ENCODE data around the gene DPYSL3. TPM values are rescaled to one million over a fixed set of nuclear protein-coding genes. Genes with fewer than 3 reads are reported as not detected.
"Not testable (repeated sequence)": the region's sequence is repeated elsewhere in the genome, so short reads cannot be mapped to it uniquely, and the experiment has no call there.

The DPYSL3 gene
- not detected for total RNA-seq

GRCh38 chr5:147509710-147510651 is at the start of gene DPYSL3:
Gene DPYSL3 (minus strand): TSS chr5:147510068. CDS start chr5:147509858, 210 bp downstream.
- Mint-ChIP-seq H3K36me3 (ENCODE audit: low read depth) (peaks cover 6% of the 10 kb centered on the region), H3K4me3 (no peak within 1 kb of the TSS), H3K9me3 (no peaks in the 10 kb centered on the region), H3K27me3 (peaks cover 24% of the 10 kb centered on the region), H3K27ac (no peak within 1 kb of the TSS), H3K4me1 (no peaks in the 10 kb centered on the region)
- no peak for DNase-seq
- ChIA-PET POLR2A (no interaction called here), CTCF (no interaction called here)

GRCh38 chr5:147558826-147559225 is 49.0 kb upstream of the DPYSL3 start:
- H3K36me3 Mint-ChIP-seq (ENCODE audit: low read depth), result no peaks in the 10 kb centered on the region

GRCh38 chr5:147557876-147558745 is 48.2 kb upstream of the DPYSL3 start:
- Mint-ChIP-seq H3K4me3 (no peak overlapping the region), H3K36me3 (ENCODE audit: low read depth) (no peaks in the 10 kb centered on the region), H3K27ac (no peak overlapping the region), H3K4me1 (no peaks in the 10 kb centered on the region), H3K9me3 (peaks cover 3% of the 10 kb centered on the region), H3K27me3 (no peaks in the 10 kb centered on the region)
- CTCF ChIA-PET, result interaction anchor here (0.5 kb wide), 1 partner anchor 18 kb away, joined by 4 read pairs; no protein-coding TSS in a partner anchor
- POLR2A ChIA-PET, result no interaction called here
- no peak for DNase-seq

More at GRCh38 chr5:147558826-147559225, 49.0 kb upstream of the DPYSL3 start:
- Mint-ChIP-seq H3K9me3 (peaks cover 3% of the 10 kb centered on the region), H3K4me3 (no peak overlapping the region), H3K27ac (no peak overlapping the region), H3K27me3 (no peaks in the 10 kb centered on the region), H3K4me1 (no peaks in the 10 kb centered on the region)
- POLR2A ChIA-PET, result no interaction called here
- CTCF ChIA-PET, result no interaction called here
- DNase-seq, result no peak

GRCh38 chr5:147555176-147555575 is 45.3 kb upstream of the DPYSL3 start:
- CTCF ChIA-PET, result no interaction called here
- Mint-ChIP-seq H3K36me3 (ENCODE audit: low read depth) (no peaks in the 10 kb centered on the region), H3K4me3 (no peak overlapping the region), H3K9me3 (peaks cover 4% of the 10 kb centered on the region), H3K4me1 (no peaks in the 10 kb centered on the region), H3K27me3 (no peaks in the 10 kb centered on the region), H3K27ac (no peak overlapping the region)
- DNase-seq, result no peak
- POLR2A ChIA-PET, result no interaction called here

GRCh38 chr5:147554261-147554817 is 44.5 kb upstream of the DPYSL3 start:
- no peak overlapping the region for H3K27ac Mint-ChIP-seq
- H3K27me3 Mint-ChIP-seq, result no peaks in the 10 kb centered on the region
- CTCF ChIA-PET, result no interaction called here
- no peak overlapping the region for H3K4me3 Mint-ChIP-seq
- POLR2A ChIA-PET, result no interaction called here
- H3K4me1 Mint-ChIP-seq, result no peaks in the 10 kb centered on the region
- H3K36me3 Mint-ChIP-seq (ENCODE audit: low read depth), result no peaks in the 10 kb centered on the region
- H3K9me3 Mint-ChIP-seq, result peaks cover 6% of the 10 kb centered on the region
- no peak for DNase-seq

- H3K9me3 Mint-ChIP-seq; H3K36me3 Mint-ChIP-seq (ENCODE audit: low read depth); DNase-seq; H3K4me3 Mint-ChIP-seq; H3K4me1 Mint-ChIP-seq; H3K27ac Mint-ChIP-seq; H3K27me3 Mint-ChIP-seq; POLR2A ChIA-PET; CTCF ChIA-PET: not testable (repeated sequence)
These were observed 43.9 kb upstream of the DPYSL3 start for GRCh38 chr5:147553817-147554216.

- DNase-seq, result no peak
- ChIA-PET CTCF (no interaction called here), POLR2A (no interaction called here)
- H3K36me3 Mint-ChIP-seq (ENCODE audit: low read depth), result no peaks in the 10 kb centered on the region
- no peak overlapping the region for H3K4me3 Mint-ChIP-seq
- H3K4me1 Mint-ChIP-seq, result no peaks in the 10 kb centered on the region
- H3K27me3 Mint-ChIP-seq, result no peaks in the 10 kb centered on the region
- no peak overlapping the region for H3K27ac Mint-ChIP-seq
- H3K9me3 Mint-ChIP-seq, result peaks cover 9% of the 10 kb centered on the region
These were observed 43.0 kb upstream of the DPYSL3 start for GRCh38 chr5:147552897-147553296.

GRCh38 chr5:147551677-147552076 is 41.8 kb upstream of the DPYSL3 start:
- Mint-ChIP-seq H3K9me3 (peaks cover 9% of the 10 kb centered on the region), H3K4me1 (no peaks in the 10 kb centered on the region), H3K36me3 (ENCODE audit: low read depth) (no peaks in the 10 kb centered on the region), H3K27me3 (no peaks in the 10 kb centered on the region), H3K4me3 (no peak overlapping the region), H3K27ac (no peak overlapping the region)
- POLR2A ChIA-PET, result no interaction called here
- CTCF ChIA-PET, result no interaction called here
- DNase-seq, result no peak

GRCh38 chr5:147547730-147548129 is 37.9 kb upstream of the DPYSL3 start:
- ChIA-PET POLR2A (no interaction called here), CTCF (no interaction called here)
- H3K27me3 Mint-ChIP-seq, result no peaks in the 10 kb centered on the region
- no peaks in the 10 kb centered on the region for H3K4me1 Mint-ChIP-seq
- no peaks in the 10 kb centered on the region for H3K36me3 Mint-ChIP-seq (ENCODE audit: low read depth)
- peaks cover 6% of the 10 kb centered on the region for H3K9me3 Mint-ChIP-seq
- no peak for DNase-seq
- H3K27ac Mint-ChIP-seq, result no peak overlapping the region
- H3K4me3 Mint-ChIP-seq, result no peak overlapping the region

GRCh38 chr5:147544556-147544955 is 34.7 kb upstream of the DPYSL3 start:
- H3K9me3 Mint-ChIP-seq, result peaks cover 3% of the 10 kb centered on the region
- CTCF ChIA-PET, result no interaction called here
- no peak overlapping the region for H3K27ac Mint-ChIP-seq
- H3K4me3 Mint-ChIP-seq, result no peak overlapping the region
- POLR2A ChIA-PET, result no interaction called here
- no peak for DNase-seq
- H3K36me3 Mint-ChIP-seq (ENCODE audit: low read depth), result no peaks in the 10 kb centered on the region
- no peaks in the 10 kb centered on the region for H3K4me1 Mint-ChIP-seq
- H3K27me3 Mint-ChIP-seq, result no peaks in the 10 kb centered on the region

GRCh38 chr5:147539053-147539452 is 29.2 kb upstream of the DPYSL3 start:
- H3K27me3 Mint-ChIP-seq, result no peaks in the 10 kb centered on the region
- ChIA-PET CTCF (no interaction called here), POLR2A (no interaction called here)
- no peaks in the 10 kb centered on the region for H3K36me3 Mint-ChIP-seq (ENCODE audit: low read depth)
- no peak overlapping the region for H3K27ac Mint-ChIP-seq
- no peaks in the 10 kb centered on the region for H3K9me3 Mint-ChIP-seq
- no peaks in the 10 kb centered on the region for H3K4me1 Mint-ChIP-seq
- no peak for DNase-seq
- no peak overlapping the region for H3K4me3 Mint-ChIP-seq

- Mint-ChIP-seq H3K27ac (no peak overlapping the region), H3K4me1 (no peaks in the 10 kb centered on the region), H3K4me3 (no peak overlapping the region), H3K36me3 (ENCODE audit: low read depth) (no peaks in the 10 kb centered on the region), H3K9me3 (no peaks in the 10 kb centered on the region), H3K27me3 (no peaks in the 10 kb centered on the region)
- CTCF ChIA-PET, result no interaction called here
- POLR2A ChIA-PET, result no interaction called here
- no peak for DNase-seq
These were observed 28.4 kb upstream of the DPYSL3 start for GRCh38 chr5:147538236-147538635.

GRCh38 chr5:147534172-147534951 is 24.5 kb upstream of the DPYSL3 start:
- Mint-ChIP-seq H3K4me3 (no peak overlapping the region), H3K27me3 (no peaks in the 10 kb centered on the region), H3K4me1 (no peaks in the 10 kb centered on the region), H3K27ac (no peak overlapping the region), H3K36me3 (ENCODE audit: low read depth) (no peaks in the 10 kb centered on the region), H3K9me3 (no peaks in the 10 kb centered on the region)
- CTCF ChIA-PET, result no interaction called here
- POLR2A ChIA-PET, result no interaction called here
- no peak for DNase-seq
